ENCODE results near the gene AASDH.
A peak's percentile ranks its signal among the peaks of the same experiment; 100 is the strongest.

GRCh38 chr4:56410247-56411062, 23.2 kb upstream of the AASDH start:
- no peak for TF ChIP-seq CTCF (IDR thresholded peaks at IDR 0.05)
- TF ChIP-seq POLR2A (IDR thresholded peaks at IDR 0.05), result no peak
- TF ChIP-seq POLR2AphosphoS5 (IDR thresholded peaks at IDR 0.05), result peak; percentile 91

Data from prostate gland (tissue), 2 donors.